CD14-positive monocyte (primary cell): ENCODE results near the gene RPS21. TPM values are rescaled to one million over a fixed set of nuclear protein-coding genes. Genes with fewer than 3 reads are reported as not detected.

Experiments used
- DNase-seq, 3 donors: peaks; one replicate each; pipeline ENCODE4 v3.0.0-alpha.2; 2011 to 2022
- H2AFZ ChIP-seq: 2 replicates; pipeline ENCODE4 v1.6.0; 2012; ENCODE audit warnings: mild to moderate bottlenecking, low read depth, low read length, inconsistent platforms; ENCODE audit not compliant: insufficient read depth, poor library complexity, severe bottlenecking
- H3K27ac ChIP-seq, 2 donors: 1 replicate in 1 of 2; 2 replicates in 1 of 2; pipeline ENCODE4 v1.5.1; 2012 to 2013; ENCODE audit warnings: low read length in 2 of 2, control low read depth in 1 of 2, inconsistent platforms in 1 of 2, low read depth in 1 of 2, mild to moderate bottlenecking in 1 of 2
- H3K27me3 ChIP-seq, 2 donors: one replicate each; pipeline versions ENCODE4 v1.6.0 to v1.6.1; 2011 to 2013; ENCODE audit warnings: low read length in 2 of 2; ENCODE audit not compliant: control insufficient read depth in 2 of 2, insufficient read depth in 2 of 2
- H3K36me3 ChIP-seq, 2 donors: replicated peaks in 1 of 2; 1 replicate in 1 of 2; 2 replicates in 1 of 2; pipeline versions ENCODE4 v1.5.1 to v1.6.1; 2012 to 2013; ENCODE audit warnings: low read length in 2 of 2, control low read depth in 1 of 2, inconsistent platforms in 1 of 2, mild to moderate bottlenecking in 1 of 2; ENCODE audit not compliant: insufficient read depth in 2 of 2, control insufficient read depth in 1 of 2
- H3K4me1 ChIP-seq, 2 donors: 1 replicate in 1 of 2; 2 replicates in 1 of 2; pipeline versions ENCODE4 v1.5.1 to v1.6.1; 2012 to 2013; ENCODE audit warnings: low read length in 2 of 2, control low read depth in 1 of 2, inconsistent platforms in 1 of 2, mild to moderate bottlenecking in 1 of 2, moderate library complexity in 1 of 2; ENCODE audit not compliant: insufficient read depth in 2 of 2, control insufficient read depth in 1 of 2
- H3K4me2 ChIP-seq: replicated peaks from 2 replicates; pipeline ENCODE3; 2012; ENCODE audit warnings: low read length, moderate library complexity, mild to moderate bottlenecking; ENCODE audit not compliant: poor library complexity, severe bottlenecking; ENCODE audit errors: extremely low read depth
- H3K4me3 ChIP-seq, 3 experiments: fragments of 200-600 bp in 1 of 3; sonication (generic) in 1 of 3; replicated peaks in 1 of 3; 1 replicate in 2 of 3; 2 replicates in 1 of 3; pipeline ENCODE4 v1.5.1; 2011 to 2013; ENCODE audit warnings: low read length in 3 of 3, mild to moderate bottlenecking in 3 of 3, control low read depth in 2 of 3, low read depth in 2 of 3, inconsistent platforms in 1 of 3, moderate library complexity in 1 of 3
- H3K79me2 ChIP-seq: 2 replicates; pipeline ENCODE4 v1.6.0; 2012; ENCODE audit warnings: mild to moderate bottlenecking, control low read depth, inconsistent platforms, low read length, moderate library complexity; ENCODE audit not compliant: insufficient read depth
- H3K9ac ChIP-seq: 2 replicates; pipeline ENCODE4 v1.6.0; 2017; ENCODE audit warnings: low read length, mild to moderate bottlenecking; ENCODE audit not compliant: insufficient read depth, poor library complexity, severe bottlenecking
- H3K9me3 ChIP-seq, 2 donors: replicated peaks in 1 of 2; 1 replicate in 1 of 2; 2 replicates in 1 of 2; pipeline versions ENCODE4 v1.5.1 to v1.6.1; 2012 to 2013; ENCODE audit warnings: low read length in 2 of 2, control low read depth in 1 of 2; ENCODE audit not compliant: control insufficient read depth in 1 of 2, insufficient read depth in 1 of 2
- H4K20me1 ChIP-seq: 2 replicates; pipeline ENCODE4 v1.6.0; 2012; ENCODE audit warnings: mild to moderate bottlenecking, low read length, control low read depth, moderate library complexity; ENCODE audit not compliant: insufficient read depth
- H3K27ac Mint-ChIP-seq, 7 donors: one replicate each; pipeline ENCODE4 v1.8.0; 2020; ENCODE audit warnings: mild to moderate bottlenecking in 7 of 7, mixed read lengths in 7 of 7, moderate library complexity in 6 of 7, inconsistent platforms in 2 of 7
- H3K27me3 Mint-ChIP-seq, 3 donors: one replicate each; pipeline ENCODE4 v1.8.0; 2021 to 2022; ENCODE audit warnings: low read depth in 3 of 3, mild to moderate bottlenecking in 3 of 3, mixed read lengths in 3 of 3, moderate library complexity in 3 of 3, inconsistent platforms in 1 of 3
- H3K36me3 Mint-ChIP-seq, 2 donors: one replicate each; pipeline ENCODE4 v1.8.0; 2020; ENCODE audit warnings: mixed read lengths in 2 of 2, inconsistent platforms in 1 of 2, mild to moderate bottlenecking in 1 of 2
- H3K4me1 Mint-ChIP-seq: one replicate; pipeline ENCODE4 v1.8.0; 2020; ENCODE audit warnings: mild to moderate bottlenecking, mixed read lengths
- H3K4me3 Mint-ChIP-seq, 2 donors: one replicate each; pipeline ENCODE4 v1.8.0; 2020; ENCODE audit warnings: mild to moderate bottlenecking in 2 of 2, mixed read lengths in 2 of 2, moderate library complexity in 1 of 2
- H3K9me3 Mint-ChIP-seq, 7 donors: one replicate each; pipeline ENCODE4 v1.8.0; 2020 to 2022; ENCODE audit warnings: mixed read lengths in 7 of 7, mild to moderate bottlenecking in 6 of 7, moderate library complexity in 6 of 7, inconsistent platforms in 2 of 7
- CTCF ChIP-seq: fragments of 200-600 bp; IDR thresholded peaks from one replicate; pipeline ENCODE4 v1.8.0; 2022; ENCODE audit warnings: antibody characterized with exemption, mild to moderate bottlenecking
- WGBS: methylation state at CpG from one replicate; pipeline ENCODE4 v1.1.5; 2013; ENCODE audit warnings: missing lambda C conversion rate; ENCODE audit not compliant: insufficient coverage; 5-methylcytosine and 5-hydroxymethylcytosine counted together
- intact Hi-C, 2 donors: fragments of 100-400 bp; cut with micrococcal nuclease; formaldehyde crosslinking; loops; one replicate each; pipeline versions ENCODE4 v1.15.0 to v1.15.1; 2023
- polyA plus RNA-seq, 3 donors: library from polyadenylated mRNA; depleted of rRNA in 1 of 3; unstranded in 2 of 3; stranded (reverse) in 1 of 3; fragments of 300-500 nt in 2 of 3; fragments of >200 nt in 1 of 3; fragmentation: Illumina TruSeq in 2 of 3; gene quantifications; 1 replicate in 2 of 3; 2 replicates in 1 of 3; pipeline ENCODE4 v1.2.3, GENCODE V29; 2012 to 2021

The RPS21 gene
- polyA plus RNA-seq, 3 donors: 799 to 6,263 (median 968) TPM

- intact Hi-C loops: no loop called here
- peaks cover 6 to 40% (median 21%) of the 10 kb centered on the region in 3 donors for H3K27me3 Mint-ChIP-seq
- peaks cover 0 to 3% (median 0%) of the 10 kb centered on the region in 7 donors for H3K9me3 Mint-ChIP-seq
- no peak overlapping the region for H2AFZ ChIP-seq
- H4K20me1 ChIP-seq: no peaks in the 10 kb centered on the region
- H3K9ac ChIP-seq: no peak overlapping the region
- no peak overlapping the region for H3K4me3 ChIP-seq
- H3K79me2 ChIP-seq: no peaks in the 10 kb centered on the region
- no peaks in the 10 kb centered on the region for H3K36me3 ChIP-seq
- no peak overlapping the region for H3K4me2 ChIP-seq
- no peak overlapping the region for H3K4me3 Mint-ChIP-seq
- TF ChIP-seq CTCF: no peak
- peaks cover 0 to 4% of the 10 kb centered on the region in 2 donors for H3K27me3 ChIP-seq
- no peaks in the 10 kb centered on the region for H3K4me1 Mint-ChIP-seq
- H3K4me1 ChIP-seq: no peaks in the 10 kb centered on the region
- DNase-seq: no peak
- no peaks in the 10 kb centered on the region for H3K36me3 Mint-ChIP-seq
- no peak overlapping the region for H3K27ac Mint-ChIP-seq
- H3K9me3 ChIP-seq: no peaks in the 10 kb centered on the region
- no peak overlapping the region for H3K27ac ChIP-seq
- WGBS: 83% methylated on average over 19 of the region's 23 CpGs
These were observed 44.1 kb downstream of the RPS21 start for GRCh38 chr20:62430866-62431447.

- peaks cover 0 to 4% of the 10 kb centered on the region in 2 donors for H3K27me3 ChIP-seq
- WGBS: 44% methylated on average over 26 of the region's 32 CpGs
- H3K27ac Mint-ChIP-seq: no peak overlapping the region
These were observed 47.0 kb downstream of the RPS21 start for GRCh38 chr20:62433658-62434497.

More at GRCh38 chr20:62433658-62434497, 47.0 kb downstream of the RPS21 start:
- Histone ChIP-seq H3K36me3 (no peaks in the 10 kb centered on the region), H3K4me2 (no peak overlapping the region), H3K4me1 (no peaks in the 10 kb centered on the region), H3K4me3 (no peak overlapping the region), H3K27ac (no peak overlapping the region), H2AFZ (no peak overlapping the region), H3K9me3 (no peaks in the 10 kb centered on the region), H3K79me2 (no peaks in the 10 kb centered on the region), H3K9ac (no peak overlapping the region), H4K20me1 (no peaks in the 10 kb centered on the region)
- DNase-seq: no peak
- intact Hi-C loops: no loop called here
- H3K27me3 Mint-ChIP-seq: peaks cover 6 to 39% (median 26%) of the 10 kb centered on the region in 3 donors
- H3K4me1 Mint-ChIP-seq: no peaks in the 10 kb centered on the region
- no peak for TF ChIP-seq CTCF
- no peaks in the 10 kb centered on the region for H3K36me3 Mint-ChIP-seq
- H3K9me3 Mint-ChIP-seq: peaks cover 0 to 3% (median 0%) of the 10 kb centered on the region in 7 donors
- peak overlapping the region in 1 of 2 donors; percentile 55 for H3K4me3 Mint-ChIP-seq
